Measurements from ENCODE around the gene RNASEL.

The RNASEL gene

GRCh38 chr1:182567629-182568028, 21.4 kb downstream of the RNASEL start:
- Histone ChIP-seq H3K9me3 (ENCODE audit: control insufficient read depth, insufficient read depth, low read length) (no peaks in the 10 kb centered on the region), H3K9me2 (replicated peaks; ENCODE audit: control insufficient read depth, low read length) (no peaks in the 10 kb centered on the region), H3K27ac (ENCODE audit: low read depth, low read length) (no peak overlapping the region), H3F3A (ENCODE audit: control insufficient read depth, insufficient read depth) (peaks cover 10% of the 10 kb centered on the region; the same call in 1 of the 2 replicates), H3K4me1 (ENCODE audit: control insufficient read depth, low read length) (peaks cover 36% of the 10 kb centered on the region), H3K4me3 (ENCODE audit: low read length) (no peak overlapping the region), H3K27me3 (ENCODE audit: control insufficient read depth, low read length) (no peaks in the 10 kb centered on the region), H4K20me1 (ENCODE audit: control insufficient read depth, insufficient read depth, low read depth, low read length) (no peaks in the 10 kb centered on the region), H3K36me3 (ENCODE audit: control insufficient read depth, low read length) (peaks cover 10% of the 10 kb centered on the region; the same call in 1 of the 2 replicates), H3K79me2 (ENCODE audit: control insufficient read depth, low read length) (no peaks in the 10 kb centered on the region), H3K4me2 (ENCODE audit: low read length) (no peak overlapping the region)
- TF ChIP-seq CTCF (IDR thresholded peaks at IDR 0.05; ENCODE audit: low read depth, low read length, poor library complexity, severe bottlenecking) (no peak), EZH2phosphoT487 (IDR thresholded peaks at IDR 0.05; ENCODE audit: borderline replicate concordance, low read length) (no peak)

GRCh38 chr1:182565537-182565936, 23.5 kb downstream of the RNASEL start:
- no peak overlapping the region for H3K27ac ChIP-seq (ENCODE audit: low read depth, low read length)
- H3K79me2 ChIP-seq (ENCODE audit: control insufficient read depth, low read length) = no peaks in the 10 kb centered on the region
- H3K27me3 ChIP-seq (ENCODE audit: control insufficient read depth, low read length) = no peaks in the 10 kb centered on the region
- no peaks in the 10 kb centered on the region for H4K20me1 ChIP-seq (ENCODE audit: control insufficient read depth, insufficient read depth, low read depth, low read length)
- peaks cover 10% of the 10 kb centered on the region; the same call in 1 of the 2 replicates for H3F3A ChIP-seq (ENCODE audit: control insufficient read depth, insufficient read depth)
- no peak for TF ChIP-seq CTCF (IDR thresholded peaks at IDR 0.05; ENCODE audit: low read depth, low read length, poor library complexity, severe bottlenecking)
- no peak for TF ChIP-seq EZH2phosphoT487 (IDR thresholded peaks at IDR 0.05; ENCODE audit: borderline replicate concordance, low read length)
- H3K4me3 ChIP-seq (ENCODE audit: low read length) = no peak overlapping the region
- peaks cover 27% of the 10 kb centered on the region for H3K4me1 ChIP-seq (ENCODE audit: control insufficient read depth, low read length)
- H3K9me3 ChIP-seq (ENCODE audit: control insufficient read depth, insufficient read depth, low read length) = no peaks in the 10 kb centered on the region
- H3K9me2 ChIP-seq (replicated peaks; ENCODE audit: control insufficient read depth, low read length) = no peaks in the 10 kb centered on the region
- H3K36me3 ChIP-seq (ENCODE audit: control insufficient read depth, low read length) = peaks cover 10% of the 10 kb centered on the region; the same call in 1 of the 2 replicates
- no peak overlapping the region for H3K4me2 ChIP-seq (ENCODE audit: low read length)

- no peaks in the 10 kb centered on the region for H3K9me3 ChIP-seq (ENCODE audit: control insufficient read depth, insufficient read depth, low read length)
- TF ChIP-seq EZH2phosphoT487 (IDR thresholded peaks at IDR 0.05; ENCODE audit: borderline replicate concordance, low read length) (no peak), CTCF (IDR thresholded peaks at IDR 0.05; ENCODE audit: low read depth, low read length, poor library complexity, severe bottlenecking) (no peak)
- no peaks in the 10 kb centered on the region for H3K79me2 ChIP-seq (ENCODE audit: control insufficient read depth, low read length)
- no peak overlapping the region for H3K4me2 ChIP-seq (ENCODE audit: low read length)
- peaks cover 3% of the 10 kb centered on the region; the same call in 1 of the 2 replicates for H3K36me3 ChIP-seq (ENCODE audit: control insufficient read depth, low read length)
- H3K4me1 ChIP-seq (ENCODE audit: control insufficient read depth, low read length) = peaks cover 17% of the 10 kb centered on the region
- H3K9me2 ChIP-seq (replicated peaks; ENCODE audit: control insufficient read depth, low read length) = no peaks in the 10 kb centered on the region
- no peak overlapping the region for H3K4me3 ChIP-seq (ENCODE audit: low read length)
- H4K20me1 ChIP-seq (ENCODE audit: control insufficient read depth, insufficient read depth, low read depth, low read length) = no peaks in the 10 kb centered on the region
- no peaks in the 10 kb centered on the region for H3K27me3 ChIP-seq (ENCODE audit: control insufficient read depth, low read length)
- peaks cover 10% of the 10 kb centered on the region; the same call in 1 of the 2 replicates for H3F3A ChIP-seq (ENCODE audit: control insufficient read depth, insufficient read depth)
- no peak overlapping the region for H3K27ac ChIP-seq (ENCODE audit: low read depth, low read length)
These were observed 24.6 kb downstream of the RNASEL start for GRCh38 chr1:182564406-182565004.

Measured in DOHH2 (cell line).